SH-SY5Y (cell line): ENCODE measurements around the gene LOXL1.

ENCODE experiments used
- GATA2 ChIP-seq: IDR thresholded peaks from 2 replicates; pipeline ENCODE4 v1.6.1; 2011; ENCODE audit warnings: mild to moderate bottlenecking, low read depth, low read length
- GATA3 ChIP-seq: IDR thresholded peaks from 2 replicates; pipeline ENCODE4 v1.6.1; 2011; ENCODE audit warnings: low read depth, mild to moderate bottlenecking, low read length, moderate library complexity

GRCh38 chr15:73982222-73982962, 56.1 kb downstream of the LOXL1 start:
- TF ChIP-seq GATA3 (no peak), GATA2 (no peak)
